Memory B cell (primary cell): ENCODE data around the gene CCDC6.

ENCODE experiments used
- ATAC-seq: fragments of 150-1000 bp; cut with Tn5 transposase; 2 replicates; pipeline ENCODE4 v1.10.0; 2021; ENCODE audit warnings: low read depth, mild to moderate bottlenecking, moderate library complexity
- DNase-seq, 2 donors: peaks; one replicate each; pipeline ENCODE4 v3.0.0; 2022; ENCODE audit warnings: low spot score in 2 of 2
- H3K27ac Mint-ChIP-seq: one replicate; pipeline ENCODE4 v1.8.0; 2022; ENCODE audit warnings: mild to moderate bottlenecking, moderate library complexity, mixed read lengths
- H3K27me3 Mint-ChIP-seq: one replicate; pipeline ENCODE4 v1.8.0; 2022; ENCODE audit warnings: mixed read lengths
- H3K36me3 Mint-ChIP-seq: one replicate; pipeline ENCODE4 v1.8.0; 2022; ENCODE audit warnings: mild to moderate bottlenecking, mixed read lengths
- H3K4me1 Mint-ChIP-seq: one replicate; pipeline ENCODE4 v1.8.0; 2022; ENCODE audit warnings: mixed read lengths
- H3K4me3 Mint-ChIP-seq: one replicate; pipeline ENCODE4 v1.8.0; 2022; ENCODE audit warnings: mild to moderate bottlenecking, moderate library complexity, mixed read lengths
- H3K9me3 Mint-ChIP-seq: one replicate; pipeline ENCODE4 v1.8.0; 2022; ENCODE audit warnings: mixed read lengths

The CCDC6 gene

GRCh38 chr10:59917922-59918321, 11.6 kb upstream of the CCDC6 start:
- Mint-ChIP-seq H3K4me1 (no peaks in the 10 kb centered on the region), H3K27ac (no peak overlapping the region), H3K9me3 (peaks cover 15% of the 10 kb centered on the region), H3K36me3 (peaks cover 8% of the 10 kb centered on the region), H3K4me3 (no peak overlapping the region), H3K27me3 (peaks cover 1% of the 10 kb centered on the region)
- no peak for ATAC-seq
- no peak for DNase-seq

GRCh38 chr10:59913547-59914237, 7.3 kb upstream of the CCDC6 start:
- DNase-seq, result no peak
- H3K36me3 Mint-ChIP-seq, result peaks cover 8% of the 10 kb centered on the region
- ATAC-seq, result no peak
- no peak overlapping the region for H3K4me3 Mint-ChIP-seq
- peaks cover 1% of the 10 kb centered on the region for H3K27me3 Mint-ChIP-seq
- H3K27ac Mint-ChIP-seq, result no peak overlapping the region
- peaks cover 3% of the 10 kb centered on the region for H3K4me1 Mint-ChIP-seq
- H3K9me3 Mint-ChIP-seq, result peaks cover 6% of the 10 kb centered on the region

- H3K27ac Mint-ChIP-seq, result no peak overlapping the region
These were observed 4.5 kb upstream of the CCDC6 start for GRCh38 chr10:59910867-59911266.

DNA sequence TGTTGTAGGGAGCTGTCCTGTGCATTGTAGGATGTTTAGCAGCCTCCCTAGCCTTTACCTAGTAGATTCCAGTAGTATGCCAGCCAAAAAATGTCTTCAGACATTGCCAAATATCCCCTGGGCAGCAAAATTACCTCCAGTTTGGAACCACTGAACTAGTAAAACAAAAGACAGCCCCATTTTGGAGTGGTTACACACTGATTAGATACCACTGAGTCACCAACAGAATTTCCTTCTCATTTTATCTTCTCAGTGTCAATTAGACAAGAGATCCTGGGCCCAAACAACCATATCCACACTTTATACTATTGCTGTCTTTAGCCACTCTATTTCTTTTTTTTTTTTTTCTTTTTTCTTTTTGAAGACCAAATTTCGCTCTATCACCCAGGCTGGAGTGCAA, 3.5 kb upstream of the CCDC6 start:
- H3K27me3 Mint-ChIP-seq, result no peaks in the 10 kb centered on the region
- no peak for DNase-seq
- no peak overlapping the region for H3K4me3 Mint-ChIP-seq
- peaks cover 6% of the 10 kb centered on the region for H3K9me3 Mint-ChIP-seq
- H3K36me3 Mint-ChIP-seq, result peaks cover 8% of the 10 kb centered on the region
- ATAC-seq, result no peak
- peak overlapping the region; percentile 67 for H3K27ac Mint-ChIP-seq
- peaks cover 23% of the 10 kb centered on the region for H3K4me1 Mint-ChIP-seq

More at GRCh38 chr10:59910867-59911266, 4.5 kb upstream of the CCDC6 start:
- H3K9me3 Mint-ChIP-seq, result peaks cover 6% of the 10 kb centered on the region
- H3K36me3 Mint-ChIP-seq, result peaks cover 8% of the 10 kb centered on the region
- H3K27me3 Mint-ChIP-seq, result peaks cover 1% of the 10 kb centered on the region
- H3K4me1 Mint-ChIP-seq, result peaks cover 17% of the 10 kb centered on the region
- DNase-seq (no peak), ATAC-seq (no peak)
- H3K4me3 Mint-ChIP-seq, result no peak overlapping the region

GRCh38 chr10:59908808-59909143, 2.4 kb upstream of the CCDC6 start:
- peak overlapping the region; percentile 93 for H3K4me3 Mint-ChIP-seq
- peaks cover 4% of the 10 kb centered on the region for H3K9me3 Mint-ChIP-seq
- ATAC-seq, result no peak
- no peak for DNase-seq
- peaks cover 6% of the 10 kb centered on the region for H3K36me3 Mint-ChIP-seq
- peaks cover 33% of the 10 kb centered on the region for H3K4me1 Mint-ChIP-seq
- peak overlapping the region; percentile 83 for H3K27ac Mint-ChIP-seq
- H3K27me3 Mint-ChIP-seq, result no peaks in the 10 kb centered on the region

- peak overlapping the region; percentile 93 for H3K4me3 Mint-ChIP-seq
- peak overlapping the region; percentile 83 for H3K27ac Mint-ChIP-seq
- peak; percentile 21 to 26 for DNase-seq
- H3K4me1 Mint-ChIP-seq, result peaks cover 37% of the 10 kb centered on the region
- peaks cover 4% of the 10 kb centered on the region for H3K36me3 Mint-ChIP-seq
- no peak for ATAC-seq
- peaks cover 3% of the 10 kb centered on the region for H3K9me3 Mint-ChIP-seq
- no peaks in the 10 kb centered on the region for H3K27me3 Mint-ChIP-seq
These were observed 1.8 kb upstream of the CCDC6 start for GRCh38 chr10:59907918-59908807.

GRCh38 chr10:59907537-59907917, 1.2 kb upstream of the CCDC6 start:
- no peak for ATAC-seq
- Mint-ChIP-seq H3K4me1 (peaks cover 42% of the 10 kb centered on the region), H3K4me3 (peak overlapping the region; percentile 93), H3K9me3 (no peaks in the 10 kb centered on the region), H3K27me3 (no peaks in the 10 kb centered on the region), H3K27ac (peak overlapping the region; percentile 83), H3K36me3 (peaks cover 5% of the 10 kb centered on the region)
- no peak for DNase-seq

DNA sequence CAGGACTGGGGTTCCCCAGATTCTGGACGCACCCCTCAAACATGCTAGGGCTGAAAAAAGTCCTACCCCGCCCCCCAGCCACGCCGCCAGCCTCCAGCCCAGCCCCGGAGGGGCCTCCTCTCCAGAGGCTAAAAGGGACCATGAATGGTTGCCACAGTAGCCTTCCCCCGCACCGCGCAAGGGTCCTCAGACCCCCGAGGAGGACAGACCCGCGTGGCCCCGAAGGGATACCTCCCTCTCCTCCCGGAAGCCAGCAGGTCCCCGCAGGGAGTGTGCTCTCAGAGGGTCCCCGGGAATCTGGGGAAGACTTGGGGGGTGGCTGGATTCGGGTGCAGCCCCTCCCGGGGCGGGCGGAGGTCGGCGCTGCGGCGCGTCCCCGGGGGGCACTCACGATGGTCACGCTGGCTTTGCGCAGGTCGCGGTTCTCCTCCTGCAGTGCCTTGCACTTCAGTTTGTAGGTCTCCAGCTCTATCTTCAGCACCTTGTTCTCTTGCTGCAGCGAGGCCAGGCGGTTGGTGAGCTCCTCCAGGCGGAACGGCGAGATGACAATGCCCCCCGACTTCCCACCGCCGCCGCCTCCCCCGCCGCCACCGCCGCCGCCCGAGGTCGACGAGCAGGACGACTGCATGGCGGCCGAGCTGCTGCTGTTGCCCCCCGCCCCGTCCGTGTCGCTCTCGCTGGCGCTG, 482 bp downstream of the CCDC6 start:
- DNase-seq (peak in 1 of 2 donors; percentile 22), ATAC-seq (no peak)
- peaks cover 8% of the 10 kb centered on the region for H3K36me3 Mint-ChIP-seq
- H3K4me3 Mint-ChIP-seq, result peak overlapping the region; percentile 93
- H3K9me3 Mint-ChIP-seq, result no peaks in the 10 kb centered on the region
- H3K27me3 Mint-ChIP-seq, result no peaks in the 10 kb centered on the region
- peak overlapping the region; percentile 83 for H3K27ac Mint-ChIP-seq
- H3K4me1 Mint-ChIP-seq, result peaks cover 47% of the 10 kb centered on the region

GRCh38 chr10:59905066-59905730, 1.2 kb downstream of the CCDC6 start:
- Mint-ChIP-seq H3K27ac (peak overlapping the region; percentile 83), H3K9me3 (no peaks in the 10 kb centered on the region), H3K4me3 (peak overlapping the region; percentile 93), H3K4me1 (peaks cover 49% of the 10 kb centered on the region), H3K36me3 (peaks cover 8% of the 10 kb centered on the region), H3K27me3 (no peaks in the 10 kb centered on the region)
- DNase-seq, result peak; percentile 19 to 31
- ATAC-seq, result peak; percentile 29

DNA sequence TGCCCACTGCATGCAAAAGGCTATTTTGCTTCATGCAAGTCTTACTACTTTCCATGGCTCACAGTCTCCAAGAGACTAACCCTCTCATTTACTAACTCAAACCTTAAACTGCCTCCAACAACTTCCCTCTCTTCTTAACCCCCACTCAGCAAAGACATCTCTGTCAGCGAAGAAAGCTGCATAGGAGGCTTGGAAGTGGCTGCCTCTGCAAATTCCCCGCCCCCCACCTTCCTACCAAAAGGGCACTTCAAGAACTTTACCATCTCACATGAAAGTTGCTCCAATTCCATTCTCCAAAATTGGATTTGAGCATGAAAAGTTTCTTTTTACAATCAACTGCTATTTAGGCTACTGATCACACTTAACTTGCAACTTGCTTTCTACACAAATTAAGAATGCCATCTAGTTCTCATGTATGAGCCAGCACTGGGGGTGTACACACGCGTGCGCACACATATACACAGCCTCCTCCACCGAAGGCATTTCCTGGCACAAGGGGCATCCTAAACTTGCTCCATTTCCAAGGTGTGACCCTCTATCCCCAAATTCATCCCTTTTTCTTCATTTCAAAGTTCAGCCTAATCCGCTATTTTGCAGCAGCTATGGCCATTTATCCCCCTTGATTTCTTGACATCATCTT, 1.8 kb downstream of the CCDC6 start:
- no peak for DNase-seq
- Mint-ChIP-seq H3K4me3 (peak overlapping the region; percentile 93), H3K27ac (peak overlapping the region; percentile 83), H3K4me1 (peaks cover 56% of the 10 kb centered on the region), H3K36me3 (peaks cover 8% of the 10 kb centered on the region), H3K27me3 (no peaks in the 10 kb centered on the region), H3K9me3 (no peaks in the 10 kb centered on the region)
- ATAC-seq, result no peak

- Mint-ChIP-seq H3K4me1 (peaks cover 62% of the 10 kb centered on the region), H3K36me3 (peaks cover 8% of the 10 kb centered on the region), H3K4me3 (peak overlapping the region; percentile 93), H3K27ac (peak overlapping the region; percentile 83), H3K9me3 (no peaks in the 10 kb centered on the region), H3K27me3 (no peaks in the 10 kb centered on the region)
- no peak for DNase-seq
- ATAC-seq, result no peak
These were observed 2.5 kb downstream of the CCDC6 start for GRCh38 chr10:59903871-59904270.

DNA sequence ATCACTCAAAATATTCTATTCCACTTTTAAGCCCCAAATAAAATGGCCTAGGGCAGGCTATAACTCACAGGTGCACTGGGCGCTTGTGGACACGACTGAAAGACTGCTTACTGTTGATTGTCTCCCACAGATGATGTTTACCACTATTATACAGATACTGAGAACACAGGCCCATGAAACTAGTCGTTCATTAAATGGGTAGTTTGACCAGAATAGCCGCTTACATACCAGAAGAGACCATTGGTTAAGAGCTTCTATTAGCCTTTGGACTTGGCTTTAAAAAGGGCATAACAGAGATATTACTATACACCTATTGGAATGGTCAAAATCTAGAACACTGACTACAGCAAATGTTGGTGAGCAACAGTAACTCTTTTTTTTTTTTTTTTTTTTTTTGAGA, 4.3 kb downstream of the CCDC6 start:
- no peaks in the 10 kb centered on the region for H3K9me3 Mint-ChIP-seq
- peaks cover 60% of the 10 kb centered on the region for H3K4me1 Mint-ChIP-seq
- ATAC-seq (no peak), DNase-seq (no peak)
- peak overlapping the region; percentile 75 for H3K27ac Mint-ChIP-seq
- no peak overlapping the region for H3K4me3 Mint-ChIP-seq
- H3K36me3 Mint-ChIP-seq, result peaks cover 8% of the 10 kb centered on the region
- no peaks in the 10 kb centered on the region for H3K27me3 Mint-ChIP-seq

- Mint-ChIP-seq H3K36me3 (peaks cover 8% of the 10 kb centered on the region), H3K27me3 (no peaks in the 10 kb centered on the region), H3K4me3 (no peak overlapping the region), H3K9me3 (no peaks in the 10 kb centered on the region), H3K4me1 (peaks cover 62% of the 10 kb centered on the region), H3K27ac (peak overlapping the region; percentile 75)
- no peak for ATAC-seq
- DNase-seq, result no peak
These were observed 4.9 kb downstream of the CCDC6 start for GRCh38 chr10:59901470-59901869.
